WTC11 (cell line): ENCODE measurements around the gene CPB2. TPM values are rescaled to one million over a fixed set of nuclear protein-coding genes. Genes with fewer than 3 reads are reported as not detected.

Experiments
- ATAC-seq: fragments of 200-7000 bp; cut with Tn5 transposase; 2 replicates; pipeline ENCODE4 v1.10.0; 2021; ENCODE audit warnings: mild to moderate bottlenecking, moderate library complexity
- CTCF ChIA-PET: fragments of 300-600 bp; sonication (Branson Sonifier 250); formaldehyde crosslinking; loops from one replicate; lab custom pipeline; 2021; ENCODE audit warnings: antibody characterized with exemption; lab: Charles Lee
- POLR2A ChIA-PET: fragments of 350-600 bp; sonication (Branson Sonifier 250); formaldehyde crosslinking; loops from one replicate; lab custom pipeline; 2021; ENCODE audit warnings: antibody characterized with exemption; lab: Charles Lee
- DNase-seq: peaks from one replicate; pipeline ENCODE4 v3.0.0; 2021; ENCODE audit warnings: low spot score
- H3K27ac Mint-ChIP-seq: 2 replicates; pipeline ENCODE4 v1.8.0; 2021; ENCODE audit warnings: mixed read lengths
- H3K27me3 Mint-ChIP-seq: 2 replicates; pipeline ENCODE4 v1.8.0; 2021; ENCODE audit warnings: low read depth, mild to moderate bottlenecking, moderate library complexity, mixed read lengths
- H3K36me3 Mint-ChIP-seq: 2 replicates; pipeline ENCODE4 v1.8.0; 2021; ENCODE audit warnings: mixed read lengths
- H3K4me1 Mint-ChIP-seq: 2 replicates; pipeline ENCODE4 v1.8.0; 2022; ENCODE audit warnings: mixed read lengths
- H3K4me3 Mint-ChIP-seq: 2 replicates; pipeline ENCODE4 v1.8.0; 2021; ENCODE audit warnings: mild to moderate bottlenecking, moderate library complexity, mixed read lengths
- H3K9me3 Mint-ChIP-seq: 2 replicates; pipeline ENCODE4 v1.8.0; 2021; ENCODE audit warnings: mixed read lengths
- ATF1 ChIP-seq: sonication (generic); formaldehyde crosslinking; IDR thresholded peaks from 2 replicates; pipeline ENCODE4 v1.8.1; 2023; ENCODE audit warnings: mild to moderate bottlenecking, moderate library complexity, missing genetic modification reagents
- CBFB ChIP-seq: sonication (generic); formaldehyde crosslinking; IDR thresholded peaks from 2 replicates; pipeline ENCODE4 v1.8.1; 2022; ENCODE audit warnings: mild to moderate bottlenecking, low read depth, missing genetic modification reagents
- GABPB1 ChIP-seq: sonication (generic); formaldehyde crosslinking; IDR thresholded peaks from 2 replicates; pipeline ENCODE4 v1.8.1; 2023; ENCODE audit warnings: mild to moderate bottlenecking, missing genetic modification reagents
- IRF2 ChIP-seq: sonication (generic); formaldehyde crosslinking; IDR thresholded peaks from 2 replicates; pipeline ENCODE4 v1.8.0; 2022; ENCODE audit warnings: low read depth, missing genetic modification reagents, borderline replicate concordance
- JAZF1 ChIP-seq: fragments of 250-450 bp; sonication (Bioruptor Pico); IDR thresholded peaks from 2 replicates; pipeline ENCODE4 v1.9.0; 2021; ENCODE audit warnings: moderate library complexity, mild to moderate bottlenecking, inconsistent platforms
- NFE2L1 ChIP-seq: sonication (generic); formaldehyde crosslinking; IDR thresholded peaks from 2 replicates; pipeline ENCODE4 v1.8.1; 2023; ENCODE audit warnings: missing genetic modification reagents
- NR1H2 ChIP-seq: sonication (generic); formaldehyde crosslinking; IDR thresholded peaks from 2 replicates; pipeline ENCODE4 v1.9.0; 2021; ENCODE audit warnings: mild to moderate bottlenecking, moderate library complexity, missing genetic modification reagents
- OVOL2 ChIP-seq: fragments of 250-450 bp; sonication (Bioruptor Pico); IDR thresholded peaks from 2 replicates; pipeline ENCODE4 v1.9.0; 2021; ENCODE audit warnings: mild to moderate bottlenecking, borderline replicate concordance
- SOX15 ChIP-seq: fragments of 250-450 bp; sonication (Bioruptor Pico); IDR thresholded peaks from 2 replicates; pipeline ENCODE4 v1.9.0; 2021; ENCODE audit warnings: mild to moderate bottlenecking
- SP1 ChIP-seq: sonication (generic); formaldehyde crosslinking; conservative IDR thresholded peaks from 2 replicates; pipeline ENCODE4 v1.8.1; 2022; ENCODE audit warnings: missing genetic modification reagents
- ZBTB21 ChIP-seq: sonication (generic); formaldehyde crosslinking; IDR thresholded peaks from 2 replicates; pipeline ENCODE4 v1.8.1; 2023; ENCODE audit warnings: mild to moderate bottlenecking, missing genetic modification reagents, borderline replicate concordance
- ZNF396 ChIP-seq: fragments of 250-450 bp; sonication (Bioruptor Pico); IDR thresholded peaks from 2 replicates; pipeline ENCODE4 v1.8.0; 2021; ENCODE audit warnings: mild to moderate bottlenecking, moderate library complexity, borderline replicate concordance
- total RNA-seq: library from RNA; stranded (reverse); gene quantifications from 3 replicates; pipeline ENCODE4 v1.2.3, GENCODE V29; 2021
- TF ChIP-seq, protein P1 (sequence below): sonication (generic); formaldehyde crosslinking; IDR thresholded peaks from 2 replicates; pipeline ENCODE4 v1.8.1; 2023; ENCODE audit warnings: mild to moderate bottlenecking, missing genetic modification reagents
- TF ChIP-seq, protein P2 (sequence below): fragments of 200-600 bp; IDR thresholded peaks from 2 replicates; pipeline ENCODE4 v1.8.0; 2022; ENCODE audit warnings: antibody characterized with exemption
- TF ChIP-seq, protein P3 (sequence below): sonication (generic); formaldehyde crosslinking; IDR thresholded peaks from 2 replicates; pipeline ENCODE4 v1.8.0; 2022; ENCODE audit warnings: mild to moderate bottlenecking, missing genetic modification reagents
- TF ChIP-seq, protein P4 (sequence below): sonication (generic); formaldehyde crosslinking; IDR thresholded peaks from 2 replicates; pipeline ENCODE4 v1.8.1; 2023; ENCODE audit warnings: mild to moderate bottlenecking, missing genetic modification reagents, moderate library complexity
- TF ChIP-seq, protein P5 (sequence below): sonication (generic); formaldehyde crosslinking; IDR thresholded peaks from 2 replicates; pipeline ENCODE4 v1.8.1; 2022; ENCODE audit warnings: low read depth, mild to moderate bottlenecking, moderate library complexity, missing genetic modification reagents, borderline replicate concordance
- TF ChIP-seq, protein P6 (sequence below): sonication (generic); formaldehyde crosslinking; IDR thresholded peaks from 2 replicates; pipeline ENCODE4 v1.8.0; 2022; ENCODE audit warnings: mild to moderate bottlenecking, missing genetic modification reagents
- TF ChIP-seq, protein P7 (sequence below): sonication (generic); formaldehyde crosslinking; conservative IDR thresholded peaks from 2 replicates; pipeline ENCODE4 v1.8.1; 2023; ENCODE audit warnings: mild to moderate bottlenecking, low read depth, missing genetic modification reagents, moderate library complexity

Gene CPB2
- total RNA-seq, 1 experiment from 2014 or later: 0.33 TPM

DNA sequence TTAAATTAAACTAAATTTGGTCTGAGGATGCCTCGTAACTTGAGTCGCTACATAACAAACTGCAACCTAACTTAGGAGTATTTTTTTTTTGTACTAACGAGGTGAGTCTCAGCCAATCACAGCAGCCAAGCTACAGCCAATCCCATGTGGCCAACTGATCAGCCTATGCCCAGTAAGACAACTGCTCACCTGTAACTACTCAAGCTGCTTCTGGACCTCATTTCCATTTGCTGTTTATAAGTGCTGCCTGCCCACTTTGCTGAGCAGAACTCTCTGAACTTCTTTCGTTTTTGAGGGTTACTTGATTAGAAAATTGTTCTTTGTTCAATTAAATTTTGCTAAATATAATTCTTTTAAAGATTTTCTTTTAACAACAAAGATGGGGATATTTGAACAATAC lies 3.8 kb downstream of the CPB2 start:
- TF ChIP-seq SOX15 (CRISPR knock-in tag) (no peak), SP1 (CRISPR knock-in tag) (no peak), IRF2 (no peak), ZBTB21 (CRISPR knock-in tag) (no peak), CBFB (CRISPR knock-in tag) (no peak), NR1H2 (CRISPR knock-in tag) (no peak), GABPB1 (CRISPR knock-in tag) (no peak), NFE2L1 (CRISPR knock-in tag) (no peak)
- TF ChIP-seq, protein P1, sequence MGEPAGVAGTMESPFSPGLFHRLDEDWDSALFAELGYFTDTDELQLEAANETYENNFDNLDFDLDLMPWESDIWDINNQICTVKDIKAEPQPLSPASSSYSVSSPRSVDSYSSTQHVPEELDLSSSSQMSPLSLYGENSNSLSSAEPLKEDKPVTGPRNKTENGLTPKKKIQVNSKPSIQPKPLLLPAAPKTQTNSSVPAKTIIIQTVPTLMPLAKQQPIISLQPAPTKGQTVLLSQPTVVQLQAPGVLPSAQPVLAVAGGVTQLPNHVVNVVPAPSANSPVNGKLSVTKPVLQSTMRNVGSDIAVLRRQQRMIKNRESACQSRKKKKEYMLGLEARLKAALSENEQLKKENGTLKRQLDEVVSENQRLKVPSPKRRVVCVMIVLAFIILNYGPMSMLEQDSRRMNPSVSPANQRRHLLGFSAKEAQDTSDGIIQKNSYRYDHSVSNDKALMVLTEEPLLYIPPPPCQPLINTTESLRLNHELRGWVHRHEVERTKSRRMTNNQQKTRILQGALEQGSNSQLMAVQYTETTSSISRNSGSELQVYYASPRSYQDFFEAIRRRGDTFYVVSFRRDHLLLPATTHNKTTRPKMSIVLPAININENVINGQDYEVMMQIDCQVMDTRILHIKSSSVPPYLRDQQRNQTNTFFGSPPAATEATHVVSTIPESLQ (CRISPR knock-in tag): no peak
- TF ChIP-seq, protein P2, sequence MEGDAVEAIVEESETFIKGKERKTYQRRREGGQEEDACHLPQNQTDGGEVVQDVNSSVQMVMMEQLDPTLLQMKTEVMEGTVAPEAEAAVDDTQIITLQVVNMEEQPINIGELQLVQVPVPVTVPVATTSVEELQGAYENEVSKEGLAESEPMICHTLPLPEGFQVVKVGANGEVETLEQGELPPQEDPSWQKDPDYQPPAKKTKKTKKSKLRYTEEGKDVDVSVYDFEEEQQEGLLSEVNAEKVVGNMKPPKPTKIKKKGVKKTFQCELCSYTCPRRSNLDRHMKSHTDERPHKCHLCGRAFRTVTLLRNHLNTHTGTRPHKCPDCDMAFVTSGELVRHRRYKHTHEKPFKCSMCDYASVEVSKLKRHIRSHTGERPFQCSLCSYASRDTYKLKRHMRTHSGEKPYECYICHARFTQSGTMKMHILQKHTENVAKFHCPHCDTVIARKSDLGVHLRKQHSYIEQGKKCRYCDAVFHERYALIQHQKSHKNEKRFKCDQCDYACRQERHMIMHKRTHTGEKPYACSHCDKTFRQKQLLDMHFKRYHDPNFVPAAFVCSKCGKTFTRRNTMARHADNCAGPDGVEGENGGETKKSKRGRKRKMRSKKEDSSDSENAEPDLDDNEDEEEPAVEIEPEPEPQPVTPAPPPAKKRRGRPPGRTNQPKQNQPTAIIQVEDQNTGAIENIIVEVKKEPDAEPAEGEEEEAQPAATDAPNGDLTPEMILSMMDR: no peak
- TF ChIP-seq, protein P3, sequence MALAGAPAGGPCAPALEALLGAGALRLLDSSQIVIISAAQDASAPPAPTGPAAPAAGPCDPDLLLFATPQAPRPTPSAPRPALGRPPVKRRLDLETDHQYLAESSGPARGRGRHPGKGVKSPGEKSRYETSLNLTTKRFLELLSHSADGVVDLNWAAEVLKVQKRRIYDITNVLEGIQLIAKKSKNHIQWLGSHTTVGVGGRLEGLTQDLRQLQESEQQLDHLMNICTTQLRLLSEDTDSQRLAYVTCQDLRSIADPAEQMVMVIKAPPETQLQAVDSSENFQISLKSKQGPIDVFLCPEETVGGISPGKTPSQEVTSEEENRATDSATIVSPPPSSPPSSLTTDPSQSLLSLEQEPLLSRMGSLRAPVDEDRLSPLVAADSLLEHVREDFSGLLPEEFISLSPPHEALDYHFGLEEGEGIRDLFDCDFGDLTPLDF (CRISPR knock-in tag): no peak
- ATAC-seq: peak; percentile 66
- H3K4me3 Mint-ChIP-seq: no peak overlapping the region
- DNase-seq: no peak
- H3K4me1 Mint-ChIP-seq: peaks cover 7% of the 10 kb centered on the region
- H3K27me3 Mint-ChIP-seq: no peaks in the 10 kb centered on the region
- no peaks in the 10 kb centered on the region for H3K9me3 Mint-ChIP-seq
- no peaks in the 10 kb centered on the region for H3K36me3 Mint-ChIP-seq
- ChIA-PET POLR2A (no interaction called here), CTCF (no interaction called here)
- no peak overlapping the region for H3K27ac Mint-ChIP-seq

DNA sequence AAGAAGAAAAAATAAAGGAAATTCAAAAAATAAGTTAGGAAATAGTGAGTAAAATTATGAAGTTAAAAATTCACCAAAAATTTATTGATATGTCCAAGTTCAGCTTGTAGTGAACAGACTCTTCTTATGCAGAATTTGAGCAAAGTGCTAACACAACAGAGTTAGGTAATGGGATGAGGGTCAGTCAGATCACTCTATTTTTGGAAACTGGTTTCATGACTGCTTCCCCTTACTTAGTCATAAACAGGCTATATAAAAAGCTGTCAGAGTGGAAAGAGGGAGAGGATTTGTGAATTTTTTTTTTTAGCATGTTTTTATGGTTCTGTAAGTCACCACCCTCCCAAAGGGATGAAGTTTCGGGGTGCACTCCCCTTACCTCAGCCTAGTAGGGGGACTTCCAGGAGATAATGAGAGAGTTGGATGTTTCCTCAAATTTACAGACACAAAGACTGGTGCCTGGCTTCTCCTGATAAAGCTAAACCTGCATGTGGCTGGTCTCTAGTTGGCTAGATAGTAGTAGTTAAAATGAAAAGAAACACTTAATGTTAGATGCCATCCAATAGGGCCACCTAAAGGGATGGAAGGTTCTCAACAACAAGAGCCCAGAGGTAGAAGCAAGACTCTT lies 4.5 kb downstream of the CPB2 start:
- TF ChIP-seq ZNF396 (CRISPR knock-in tag) (no peak), ATF1 (CRISPR knock-in tag) (no peak), JAZF1 (no peak), OVOL2 (no peak)
- TF ChIP-seq, protein P4, sequence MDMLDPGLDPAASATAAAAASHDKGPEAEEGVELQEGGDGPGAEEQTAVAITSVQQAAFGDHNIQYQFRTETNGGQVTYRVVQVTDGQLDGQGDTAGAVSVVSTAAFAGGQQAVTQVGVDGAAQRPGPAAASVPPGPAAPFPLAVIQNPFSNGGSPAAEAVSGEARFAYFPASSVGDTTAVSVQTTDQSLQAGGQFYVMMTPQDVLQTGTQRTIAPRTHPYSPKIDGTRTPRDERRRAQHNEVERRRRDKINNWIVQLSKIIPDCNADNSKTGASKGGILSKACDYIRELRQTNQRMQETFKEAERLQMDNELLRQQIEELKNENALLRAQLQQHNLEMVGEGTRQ: no peak
- TF ChIP-seq, protein P5, sequence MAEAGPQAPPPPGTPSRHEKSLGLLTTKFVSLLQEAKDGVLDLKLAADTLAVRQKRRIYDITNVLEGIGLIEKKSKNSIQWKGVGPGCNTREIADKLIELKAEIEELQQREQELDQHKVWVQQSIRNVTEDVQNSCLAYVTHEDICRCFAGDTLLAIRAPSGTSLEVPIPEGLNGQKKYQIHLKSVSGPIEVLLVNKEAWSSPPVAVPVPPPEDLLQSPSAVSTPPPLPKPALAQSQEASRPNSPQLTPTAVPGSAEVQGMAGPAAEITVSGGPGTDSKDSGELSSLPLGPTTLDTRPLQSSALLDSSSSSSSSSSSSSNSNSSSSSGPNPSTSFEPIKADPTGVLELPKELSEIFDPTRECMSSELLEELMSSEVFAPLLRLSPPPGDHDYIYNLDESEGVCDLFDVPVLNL (CRISPR knock-in tag): no peak
- TF ChIP-seq, protein P6, sequence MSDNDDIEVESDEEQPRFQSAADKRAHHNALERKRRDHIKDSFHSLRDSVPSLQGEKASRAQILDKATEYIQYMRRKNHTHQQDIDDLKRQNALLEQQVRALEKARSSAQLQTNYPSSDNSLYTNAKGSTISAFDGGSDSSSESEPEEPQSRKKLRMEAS (CRISPR knock-in tag): no peak
- TF ChIP-seq, protein P3 (CRISPR knock-in tag): no peak
- TF ChIP-seq, protein P7, sequence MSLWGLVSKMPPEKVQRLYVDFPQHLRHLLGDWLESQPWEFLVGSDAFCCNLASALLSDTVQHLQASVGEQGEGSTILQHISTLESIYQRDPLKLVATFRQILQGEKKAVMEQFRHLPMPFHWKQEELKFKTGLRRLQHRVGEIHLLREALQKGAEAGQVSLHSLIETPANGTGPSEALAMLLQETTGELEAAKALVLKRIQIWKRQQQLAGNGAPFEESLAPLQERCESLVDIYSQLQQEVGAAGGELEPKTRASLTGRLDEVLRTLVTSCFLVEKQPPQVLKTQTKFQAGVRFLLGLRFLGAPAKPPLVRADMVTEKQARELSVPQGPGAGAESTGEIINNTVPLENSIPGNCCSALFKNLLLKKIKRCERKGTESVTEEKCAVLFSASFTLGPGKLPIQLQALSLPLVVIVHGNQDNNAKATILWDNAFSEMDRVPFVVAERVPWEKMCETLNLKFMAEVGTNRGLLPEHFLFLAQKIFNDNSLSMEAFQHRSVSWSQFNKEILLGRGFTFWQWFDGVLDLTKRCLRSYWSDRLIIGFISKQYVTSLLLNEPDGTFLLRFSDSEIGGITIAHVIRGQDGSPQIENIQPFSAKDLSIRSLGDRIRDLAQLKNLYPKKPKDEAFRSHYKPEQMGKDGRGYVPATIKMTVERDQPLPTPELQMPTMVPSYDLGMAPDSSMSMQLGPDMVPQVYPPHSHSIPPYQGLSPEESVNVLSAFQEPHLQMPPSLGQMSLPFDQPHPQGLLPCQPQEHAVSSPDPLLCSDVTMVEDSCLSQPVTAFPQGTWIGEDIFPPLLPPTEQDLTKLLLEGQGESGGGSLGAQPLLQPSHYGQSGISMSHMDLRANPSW (CRISPR knock-in tag): no peak
- H3K9me3 Mint-ChIP-seq: no peaks in the 10 kb centered on the region
- no peak overlapping the region for H3K27ac Mint-ChIP-seq
- H3K4me3 Mint-ChIP-seq: no peak overlapping the region
- no peak for ATAC-seq
- no peaks in the 10 kb centered on the region for H3K27me3 Mint-ChIP-seq
- ChIA-PET CTCF (no interaction called here), POLR2A (interaction anchor here (0.7 kb wide), 1 partner anchor 211 kb away, joined by 3 read pairs; no protein-coding TSS in a partner anchor)
- H3K36me3 Mint-ChIP-seq: no peaks in the 10 kb centered on the region
- no peak for DNase-seq
- peaks cover 7% of the 10 kb centered on the region for H3K4me1 Mint-ChIP-seq
